Measurements from ENCODE around the gene SPATA6L.

The SPATA6L gene

GRCh38 chr9:4596165-4596922, 69.9 kb downstream of the SPATA6L start:
- H3K36me3 ChIP-seq (replicated peaks): no peaks in the 10 kb centered on the region
- no peak for DNase-seq
- no peak overlapping the region for H3K27ac ChIP-seq
- H3K4me3 ChIP-seq (ENCODE audit: low read depth, low read length): no peak overlapping the region
- in situ Hi-C loops (cut with HindIII; ENCODE audit: low pct_ligation_motif_present, low sequenced_read_pairs): no loop called here
- H3K27me3 ChIP-seq (replicated peaks): no peaks in the 10 kb centered on the region
- TF ChIP-seq, protein P1, sequence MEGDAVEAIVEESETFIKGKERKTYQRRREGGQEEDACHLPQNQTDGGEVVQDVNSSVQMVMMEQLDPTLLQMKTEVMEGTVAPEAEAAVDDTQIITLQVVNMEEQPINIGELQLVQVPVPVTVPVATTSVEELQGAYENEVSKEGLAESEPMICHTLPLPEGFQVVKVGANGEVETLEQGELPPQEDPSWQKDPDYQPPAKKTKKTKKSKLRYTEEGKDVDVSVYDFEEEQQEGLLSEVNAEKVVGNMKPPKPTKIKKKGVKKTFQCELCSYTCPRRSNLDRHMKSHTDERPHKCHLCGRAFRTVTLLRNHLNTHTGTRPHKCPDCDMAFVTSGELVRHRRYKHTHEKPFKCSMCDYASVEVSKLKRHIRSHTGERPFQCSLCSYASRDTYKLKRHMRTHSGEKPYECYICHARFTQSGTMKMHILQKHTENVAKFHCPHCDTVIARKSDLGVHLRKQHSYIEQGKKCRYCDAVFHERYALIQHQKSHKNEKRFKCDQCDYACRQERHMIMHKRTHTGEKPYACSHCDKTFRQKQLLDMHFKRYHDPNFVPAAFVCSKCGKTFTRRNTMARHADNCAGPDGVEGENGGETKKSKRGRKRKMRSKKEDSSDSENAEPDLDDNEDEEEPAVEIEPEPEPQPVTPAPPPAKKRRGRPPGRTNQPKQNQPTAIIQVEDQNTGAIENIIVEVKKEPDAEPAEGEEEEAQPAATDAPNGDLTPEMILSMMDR (IDR thresholded peaks at IDR 0.05; ENCODE audit: low read depth, low read length, missing control alignments): no peak

DNA sequence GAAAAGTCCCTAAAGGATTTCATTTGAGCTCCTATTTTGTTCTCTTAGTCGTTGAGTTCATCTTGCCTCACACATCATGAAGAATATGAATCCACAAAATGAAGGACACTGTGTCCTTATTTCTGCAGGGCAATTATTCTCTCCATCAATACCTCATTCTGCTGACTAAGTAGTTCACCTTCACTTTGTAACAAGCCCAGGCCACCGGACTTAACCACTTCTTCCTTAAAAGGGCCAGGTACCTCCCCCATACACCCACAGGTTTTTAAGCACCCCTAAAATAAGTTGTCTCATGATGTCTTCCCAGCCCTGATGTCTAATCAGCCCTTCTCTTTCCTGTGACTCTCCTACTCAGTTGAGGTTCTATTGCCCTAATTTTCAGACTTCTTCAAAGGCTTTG, 71.3 kb downstream of the SPATA6L start:
- DNase-seq: no peak
- H3K27me3 ChIP-seq (replicated peaks): no peaks in the 10 kb centered on the region
- in situ Hi-C loops (cut with HindIII; ENCODE audit: low pct_ligation_motif_present, low sequenced_read_pairs): no loop called here

GRCh38 chr9:4594545-4594944, 71.7 kb downstream of the SPATA6L start:
- no peak for DNase-seq
- Histone ChIP-seq H3K27me3 (replicated peaks) (no peaks in the 10 kb centered on the region), H3K36me3 (replicated peaks) (no peaks in the 10 kb centered on the region), H3K4me3 (ENCODE audit: low read depth, low read length) (no peak overlapping the region), H3K27ac (no peak overlapping the region)
- TF ChIP-seq, protein P1 (IDR thresholded peaks at IDR 0.05; ENCODE audit: low read depth, low read length, missing control alignments): no peak
- in situ Hi-C loops (cut with HindIII; ENCODE audit: low pct_ligation_motif_present, low sequenced_read_pairs): no loop called here

More for the DNA sequence above, 71.3 kb downstream of the SPATA6L start:
- Histone ChIP-seq H3K27ac (no peak overlapping the region), H3K4me3 (ENCODE audit: low read depth, low read length) (no peak overlapping the region), H3K36me3 (replicated peaks) (no peaks in the 10 kb centered on the region)
- TF ChIP-seq, protein P1 (IDR thresholded peaks at IDR 0.05; ENCODE audit: low read depth, low read length, missing control alignments): no peak

DNA sequence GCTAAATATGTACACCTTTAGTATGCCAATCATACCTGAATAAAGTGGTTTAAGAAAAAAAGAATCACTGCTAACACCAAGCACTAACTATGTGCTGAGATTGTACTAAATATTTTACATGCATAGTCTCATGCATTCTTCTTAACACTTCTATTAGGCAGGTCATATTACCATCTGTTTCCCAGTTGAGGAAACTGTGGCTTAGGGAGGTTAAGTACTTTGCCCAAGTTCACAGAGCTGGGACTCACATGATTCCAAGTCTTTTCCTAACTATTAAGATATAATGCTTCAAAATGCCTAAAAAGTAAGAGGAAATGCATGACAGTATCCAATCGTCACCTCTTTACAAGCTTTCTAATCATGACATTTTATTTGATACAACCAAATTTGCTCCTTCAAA, 73.4 kb downstream of the SPATA6L start:
- Histone ChIP-seq H3K27me3 (replicated peaks) (no peaks in the 10 kb centered on the region), H3K27ac (no peak overlapping the region), H3K36me3 (replicated peaks) (no peaks in the 10 kb centered on the region), H3K4me3 (ENCODE audit: low read depth, low read length) (no peak overlapping the region)
- TF ChIP-seq, protein P1 (IDR thresholded peaks at IDR 0.05; ENCODE audit: low read depth, low read length, missing control alignments): no peak
- in situ Hi-C loops (cut with HindIII; ENCODE audit: low pct_ligation_motif_present, low sequenced_read_pairs): no loop called here
- no peak for DNase-seq

- no peak for DNase-seq
- in situ Hi-C loops (cut with HindIII; ENCODE audit: low pct_ligation_motif_present, low sequenced_read_pairs): no loop called here
- TF ChIP-seq, protein P1 (IDR thresholded peaks at IDR 0.05; ENCODE audit: low read depth, low read length, missing control alignments): no peak
- Histone ChIP-seq H3K36me3 (replicated peaks) (no peaks in the 10 kb centered on the region), H3K27me3 (replicated peaks) (no peaks in the 10 kb centered on the region), H3K4me3 (ENCODE audit: low read depth, low read length) (no peak overlapping the region), H3K27ac (no peak overlapping the region)
Observed at GRCh38 chr9:4592295-4592694, 74.0 kb downstream of the SPATA6L start.

DNA sequence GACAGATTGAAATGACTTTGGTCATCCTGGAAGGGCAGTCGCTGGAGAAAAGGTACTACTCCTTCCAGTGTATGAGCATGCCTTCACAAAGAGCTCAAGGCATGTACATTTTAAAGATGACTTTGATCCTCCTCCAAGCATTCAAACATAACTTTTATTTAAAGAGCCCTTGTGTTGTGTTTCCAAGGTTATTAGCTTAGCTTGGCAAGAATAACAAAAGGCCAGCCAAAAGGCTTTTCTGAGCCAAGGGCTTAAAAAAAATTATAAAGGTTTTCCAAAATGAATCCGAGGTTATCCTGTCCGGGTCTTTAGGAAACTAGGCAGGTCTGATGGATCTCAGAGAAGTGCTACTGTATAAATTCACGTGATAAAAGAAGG, 75.2 kb downstream of the SPATA6L start:
- in situ Hi-C loops (cut with HindIII; ENCODE audit: low pct_ligation_motif_present, low sequenced_read_pairs): no loop called here
- Histone ChIP-seq H3K27me3 (replicated peaks) (no peaks in the 10 kb centered on the region), H3K4me3 (ENCODE audit: low read depth, low read length) (no peak overlapping the region), H3K36me3 (replicated peaks) (no peaks in the 10 kb centered on the region), H3K27ac (no peak overlapping the region)
- DNase-seq: no peak
- TF ChIP-seq, protein P1 (IDR thresholded peaks at IDR 0.05; ENCODE audit: low read depth, low read length, missing control alignments): no peak

Measured in brain microvascular endothelial cell (primary cell).